ENCODE measurements around the gene APOL6. TPM values are rescaled to one million over a fixed set of nuclear protein-coding genes. Genes with fewer than 3 reads are reported as not detected.
"Not testable (repeated sequence)": the region's sequence is repeated elsewhere in the genome, so short reads cannot be mapped to it uniquely, and the experiment has no call there.

APOL6 gene
- total RNA-seq, 2 donors from 2014 or later = 15.3 to 26.5 TPM

DNA sequence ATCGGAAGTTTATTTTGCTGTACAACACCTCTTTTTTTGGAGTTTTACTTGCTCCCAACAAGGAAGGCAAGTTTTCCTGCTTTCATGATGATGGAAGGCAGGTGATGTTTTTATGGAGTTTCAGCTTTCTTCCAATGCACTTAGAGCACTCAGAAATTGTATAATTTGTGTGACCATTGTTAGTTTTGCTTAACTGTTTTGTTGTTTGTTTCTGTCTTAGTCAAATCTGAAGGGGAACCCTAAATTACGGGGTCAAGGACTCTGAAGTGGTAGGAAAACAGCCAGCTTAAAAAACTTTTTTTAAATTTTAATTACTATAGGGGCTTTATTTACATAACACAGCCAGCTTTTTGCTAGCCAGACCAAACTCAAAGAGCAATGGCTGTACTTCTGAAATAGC, 14.7 kb downstream of the APOL6 start:
- Histone ChIP-seq H3K27ac (peak overlapping the region; percentile 40 to 41), H3K36me3 (peaks cover 14% of the 10 kb centered on the region), H3K4me3 (peak overlapping the region; percentile 66), H3K9me3 (peaks cover 3% of the 10 kb centered on the region), H3K4me1 (ENCODE audit: control insufficient read depth in 1 of 2, low read depth in 2 of 2) (peaks cover 15 to 26% of the 10 kb centered on the region in 2 donors), H3K27me3 (replicated peaks; ENCODE audit: insufficient read depth) (no peaks in the 10 kb centered on the region)
- no peak for ATAC-seq (ENCODE audit: insufficient number of reproducible peaks, low FRiP score, low read depth)
- TF ChIP-seq, protein P1, sequence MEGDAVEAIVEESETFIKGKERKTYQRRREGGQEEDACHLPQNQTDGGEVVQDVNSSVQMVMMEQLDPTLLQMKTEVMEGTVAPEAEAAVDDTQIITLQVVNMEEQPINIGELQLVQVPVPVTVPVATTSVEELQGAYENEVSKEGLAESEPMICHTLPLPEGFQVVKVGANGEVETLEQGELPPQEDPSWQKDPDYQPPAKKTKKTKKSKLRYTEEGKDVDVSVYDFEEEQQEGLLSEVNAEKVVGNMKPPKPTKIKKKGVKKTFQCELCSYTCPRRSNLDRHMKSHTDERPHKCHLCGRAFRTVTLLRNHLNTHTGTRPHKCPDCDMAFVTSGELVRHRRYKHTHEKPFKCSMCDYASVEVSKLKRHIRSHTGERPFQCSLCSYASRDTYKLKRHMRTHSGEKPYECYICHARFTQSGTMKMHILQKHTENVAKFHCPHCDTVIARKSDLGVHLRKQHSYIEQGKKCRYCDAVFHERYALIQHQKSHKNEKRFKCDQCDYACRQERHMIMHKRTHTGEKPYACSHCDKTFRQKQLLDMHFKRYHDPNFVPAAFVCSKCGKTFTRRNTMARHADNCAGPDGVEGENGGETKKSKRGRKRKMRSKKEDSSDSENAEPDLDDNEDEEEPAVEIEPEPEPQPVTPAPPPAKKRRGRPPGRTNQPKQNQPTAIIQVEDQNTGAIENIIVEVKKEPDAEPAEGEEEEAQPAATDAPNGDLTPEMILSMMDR (IDR thresholded peaks at IDR 0.05) = no peak
- no peak for DNase-seq (ENCODE audit: low spot score)

DNA sequence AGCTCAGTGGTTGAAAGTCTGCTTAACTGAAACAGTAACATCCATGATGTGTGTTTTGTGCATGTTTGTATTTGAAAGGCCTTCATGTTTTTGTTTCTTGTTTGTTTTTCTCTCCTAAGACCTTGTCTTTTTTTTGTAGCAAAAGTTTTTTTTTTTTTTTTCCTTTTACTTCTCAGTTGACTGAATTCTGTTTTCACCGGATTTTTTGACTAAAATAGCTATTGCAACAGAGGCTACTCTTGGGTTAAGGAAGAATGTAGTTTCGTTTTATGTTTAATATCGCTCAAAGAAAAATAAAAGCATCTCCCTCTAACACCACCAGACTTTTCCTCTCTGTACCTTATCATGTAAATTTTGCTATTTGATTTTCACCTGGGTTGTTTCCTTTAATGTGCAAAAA, 15.1 kb downstream of the APOL6 start:
- peak overlapping the region; percentile 66 for H3K4me3 ChIP-seq

DNA sequence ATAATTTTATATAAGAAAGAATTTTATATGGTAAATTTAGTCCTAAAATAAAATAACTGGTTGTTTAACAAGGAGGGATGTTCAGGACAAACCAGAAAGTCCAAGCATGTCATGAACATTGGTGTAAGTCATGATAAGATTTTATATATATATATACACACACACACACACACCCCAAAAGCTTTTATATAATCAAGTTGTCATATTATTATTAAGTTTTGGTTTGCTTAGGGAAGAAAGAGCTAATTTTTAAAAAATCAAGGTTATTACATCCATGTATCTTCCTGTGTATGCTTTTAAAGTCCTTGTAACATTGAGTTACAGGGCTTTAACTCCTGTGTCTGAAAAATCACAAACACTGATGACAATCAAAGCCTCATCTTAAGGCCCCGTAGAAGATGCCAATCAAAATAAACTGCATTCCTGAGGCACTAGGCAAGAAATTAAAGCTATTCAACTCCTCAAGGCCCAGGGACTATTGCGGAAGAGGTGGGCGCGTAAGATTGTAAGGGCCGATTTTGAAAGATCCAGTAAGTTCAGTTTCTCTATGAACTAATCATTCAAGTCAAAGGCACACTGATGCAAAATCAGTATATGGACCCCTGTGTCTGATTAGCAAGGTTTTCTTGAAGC, 16.8 kb downstream of the APOL6 start:
- peaks cover 3% of the 10 kb centered on the region for H3K9me3 ChIP-seq
- TF ChIP-seq, protein P1 (IDR thresholded peaks at IDR 0.05) = no peak
- H3K27me3 ChIP-seq (replicated peaks; ENCODE audit: insufficient read depth) = no peaks in the 10 kb centered on the region
- H3K4me3 ChIP-seq = no peak overlapping the region
- no peaks in the 10 kb centered on the region for H3K36me3 ChIP-seq
- DNase-seq (ENCODE audit: low spot score) (no peak), ATAC-seq (ENCODE audit: insufficient number of reproducible peaks, low FRiP score, low read depth) (no peak)
- no peak overlapping the region for H3K27ac ChIP-seq
- H3K4me1 ChIP-seq (ENCODE audit: control insufficient read depth in 1 of 2, low read depth in 2 of 2) = peaks cover 15 to 26% of the 10 kb centered on the region in 2 donors

More for the DNA sequence above, 15.1 kb downstream of the APOL6 start:
- no peaks in the 10 kb centered on the region for H3K27me3 ChIP-seq (replicated peaks; ENCODE audit: insufficient read depth)
- peaks cover 11% of the 10 kb centered on the region for H3K36me3 ChIP-seq
- H3K4me1 ChIP-seq (ENCODE audit: control insufficient read depth in 1 of 2, low read depth in 2 of 2) = peaks cover 15 to 26% of the 10 kb centered on the region in 2 donors
- H3K9me3 ChIP-seq = peaks cover 3% of the 10 kb centered on the region
- DNase-seq (ENCODE audit: low spot score) = no peak
- TF ChIP-seq, protein P1 (IDR thresholded peaks at IDR 0.05) = no peak
- peak overlapping the region; percentile 40 to 41 for H3K27ac ChIP-seq
- ATAC-seq (ENCODE audit: insufficient number of reproducible peaks, low FRiP score, low read depth) = no peak

DNA sequence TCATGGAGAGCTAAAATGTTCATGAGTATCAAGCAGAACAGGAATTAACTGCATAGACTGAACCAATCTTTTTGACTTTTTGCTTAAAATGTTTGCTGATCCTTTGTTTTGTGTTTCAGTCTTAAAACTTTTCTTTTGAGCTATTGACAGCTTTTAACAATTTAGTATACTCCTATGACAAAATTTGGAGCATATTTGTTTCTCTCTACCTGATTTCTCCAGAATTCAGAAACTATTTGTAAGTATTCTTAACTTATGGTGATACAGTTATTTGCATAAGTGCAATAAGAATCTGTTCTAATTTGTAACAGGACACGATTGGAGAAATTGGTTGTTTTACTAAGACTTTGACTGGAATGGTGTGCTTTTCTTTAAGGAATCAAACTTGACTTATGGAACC, 18.5 kb downstream of the APOL6 start:
- ATAC-seq (ENCODE audit: insufficient number of reproducible peaks, low FRiP score, low read depth); H3K36me3 ChIP-seq; H3K4me3 ChIP-seq; H3K27ac ChIP-seq; H3K27me3 ChIP-seq (replicated peaks; ENCODE audit: insufficient read depth); DNase-seq (ENCODE audit: low spot score); H3K9me3 ChIP-seq: not testable (repeated sequence)
- H3K4me1 ChIP-seq (ENCODE audit: control insufficient read depth in 1 of 2, low read depth in 2 of 2) = peaks cover 15 to 26% of the 10 kb centered on the region in 2 donors

DNA sequence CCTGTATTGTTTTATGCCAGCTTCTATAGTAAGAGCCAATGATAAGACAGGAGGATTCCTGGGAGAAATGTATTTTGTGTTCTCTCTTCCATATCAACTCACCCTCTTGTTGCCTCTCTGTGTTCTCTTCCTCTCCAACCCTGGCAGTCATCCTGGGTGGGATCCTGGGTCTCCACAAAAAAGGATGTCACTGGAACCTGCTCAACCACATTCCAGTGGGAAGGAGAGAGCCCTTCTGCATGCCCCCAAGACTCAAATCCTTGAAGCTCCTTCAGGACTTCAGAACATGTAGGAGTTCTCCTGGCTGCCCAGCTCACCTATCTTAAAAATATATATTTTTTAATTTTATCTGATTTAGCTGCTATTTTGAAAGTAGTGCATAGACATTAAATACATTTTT, 26.1 kb downstream of the APOL6 start:
- Histone ChIP-seq H3K27ac (no peak overlapping the region), H3K4me3 (no peak overlapping the region), H3K27me3 (replicated peaks; ENCODE audit: insufficient read depth) (no peaks in the 10 kb centered on the region), H3K9me3 (no peaks in the 10 kb centered on the region), H3K36me3 (no peaks in the 10 kb centered on the region), H3K4me1 (ENCODE audit: control insufficient read depth in 1 of 2, low read depth in 2 of 2) (peaks cover 0 to 8% of the 10 kb centered on the region in 2 donors)
- ATAC-seq (ENCODE audit: insufficient number of reproducible peaks, low FRiP score, low read depth) (no peak), DNase-seq (ENCODE audit: low spot score) (no peak)
- TF ChIP-seq, protein P1 (IDR thresholded peaks at IDR 0.05) = no peak

DNA sequence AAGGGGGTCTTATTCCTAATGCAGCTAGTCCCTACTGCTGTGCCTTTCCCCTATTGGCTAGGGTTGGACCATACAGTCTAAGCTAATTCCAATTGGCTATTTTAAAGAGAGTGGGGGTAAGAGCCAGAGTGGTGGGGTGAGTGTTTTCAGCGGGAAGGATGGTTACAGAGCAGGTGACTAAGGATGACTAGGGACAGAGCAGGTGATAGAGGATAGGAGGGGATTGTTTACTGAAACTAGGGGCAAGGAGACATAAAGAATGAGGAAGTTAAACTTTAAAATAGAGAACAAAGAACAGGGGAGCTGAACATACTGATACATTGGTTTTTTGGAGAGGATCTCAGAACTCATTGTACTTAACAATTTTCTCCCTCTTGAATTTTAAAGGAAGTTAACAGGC, 27.8 kb downstream of the APOL6 start:
- not testable (repeated sequence) for H3K9me3 ChIP-seq; H3K4me1 ChIP-seq (ENCODE audit: control insufficient read depth in 1 of 2, low read depth in 2 of 2); H3K27ac ChIP-seq; H3K4me3 ChIP-seq; ATAC-seq (ENCODE audit: insufficient number of reproducible peaks, low FRiP score, low read depth); H3K36me3 ChIP-seq; H3K27me3 ChIP-seq (replicated peaks; ENCODE audit: insufficient read depth); DNase-seq (ENCODE audit: low spot score)
